HepG2 (cell line): ENCODE results near the gene PRIM2. TPM values are rescaled to one million over a fixed set of nuclear protein-coding genes. Genes with fewer than 3 reads are reported as not detected.

ENCODE experiments used
- ATF7-NPFF ChIP-seq: sonication (generic); formaldehyde crosslinking; IDR thresholded peaks from 2 replicates; pipeline ENCODE4 v1.8.1; 2023; ENCODE audit warnings: mild to moderate bottlenecking, low read depth, missing genetic modification reagents, moderate library complexity
- CBX1 ChIP-seq: IDR thresholded peaks from one replicate; pipeline ENCODE4 v1.6.1; 2016; ENCODE audit warnings: antibody characterized with exemption, low read depth
- HNRNPUL1 ChIP-seq: fragments of 200-400 bp; formaldehyde crosslinking; IDR thresholded peaks from 2 replicates; pipeline ENCODE4 v1.6.1; 2017; ENCODE audit warnings: low read depth, mild to moderate bottlenecking, low read length, moderate library complexity
- ISL2 ChIP-seq: sonication (generic); formaldehyde crosslinking; IDR thresholded peaks from 2 replicates; pipeline ENCODE4 v1.5.0; 2020; ENCODE audit warnings: missing genetic modification reagents
- KMT2B ChIP-seq: IDR thresholded peaks from 2 replicates; pipeline ENCODE4 v1.6.1; 2016; ENCODE audit warnings: missing genetic modification reagents, missing compliant biosample characterization
- NFIB ChIP-seq: sonication (generic); formaldehyde crosslinking; IDR thresholded peaks from 2 replicates; pipeline ENCODE4 v1.9.0; 2021; ENCODE audit warnings: missing genetic modification reagents, mild to moderate bottlenecking, borderline replicate concordance
- NFKB2 ChIP-seq: sonication (generic); formaldehyde crosslinking; IDR thresholded peaks from 2 replicates; pipeline ENCODE4 v1.4.0; 2020; ENCODE audit warnings: missing genetic modification reagents, borderline replicate concordance
- RAD21 ChIP-seq: fragments of 450-650 bp; formaldehyde crosslinking; IDR thresholded peaks from 2 replicates; pipeline ENCODE4 v1.5.0; 2020; ENCODE audit warnings: mild to moderate bottlenecking
- RARA ChIP-seq: IDR thresholded peaks from 2 replicates; pipeline ENCODE4 v1.6.1; 2016; ENCODE audit warnings: missing genetic modification reagents, missing compliant biosample characterization
- SAFB2 ChIP-seq: sonication (generic); formaldehyde crosslinking; IDR thresholded peaks from 2 replicates; pipeline ENCODE4 v1.5.1; 2020; ENCODE audit warnings: missing genetic modification reagents, low read depth, mild to moderate bottlenecking, borderline replicate concordance
- SIX4 ChIP-seq: sonication (generic); formaldehyde crosslinking; IDR thresholded peaks from 2 replicates; pipeline ENCODE4 v1.4.0; 2020; ENCODE audit warnings: missing genetic modification reagents
- TARDBP ChIP-seq: sonication (generic); formaldehyde crosslinking; IDR thresholded peaks from 2 replicates; pipeline ENCODE4 v1.8.0; 2022; ENCODE audit warnings: mild to moderate bottlenecking, missing genetic modification reagents
- TSC22D2 ChIP-seq: sonication (generic); formaldehyde crosslinking; IDR thresholded peaks from 2 replicates; pipeline ENCODE4 v1.5.1; 2020; ENCODE audit warnings: missing genetic modification reagents, mild to moderate bottlenecking, borderline replicate concordance
- polyA plus RNA-seq, 8 experiments: library from polyadenylated mRNA; depleted of rRNA in 3 of 8; stranded (reverse) in 7 of 8; unstranded in 1 of 8; fragments of >200 nt; fragmentation: Illumina TruSeq in 4 of 8; extraction: Trizol in 4 of 8; gene quantifications; 2 replicates each; pipeline versions ENCODE4 v1.2.1 to v1.2.3, GENCODE V29; 2011 to 2016; ENCODE audit warnings: low read depth in 4 of 8, missing spikeins in 1 of 8, mixed read lengths in 1 of 8; ENCODE audit not compliant: insufficient read depth in 1 of 8
- total RNA-seq, 5 experiments: library from RNA; depleted of rRNA; stranded (reverse); fragments of >200 nt; fragmentation: Illumina TruSeq; extraction: Trizol; gene quantifications; 2 replicates each; pipeline ENCODE4 v1.2.3, GENCODE V29; 2016; ENCODE audit warnings: low read depth in 1 of 5
- TF ChIP-seq, protein P1 (sequence below): sonication (generic); formaldehyde crosslinking; IDR thresholded peaks from 2 replicates; pipeline ENCODE4 v1.9.0; 2021; ENCODE audit warnings: missing genetic modification reagents, borderline replicate concordance
- TF ChIP-seq, protein P2 (sequence below), 2 experiments: sonication (generic) in 1 of 2; formaldehyde crosslinking in 1 of 2; IDR thresholded peaks; 2 replicates each; pipeline versions ENCODE4 v1.4.0 to v1.6.1; 2018 to 2020; ENCODE audit warnings: missing genetic modification reagents in 2 of 2, borderline replicate concordance in 1 of 2, low read depth in 1 of 2, mild to moderate bottlenecking in 1 of 2, missing biosample characterization in 1 of 2
- TF ChIP-seq, protein P3 (sequence below): sonication (generic); formaldehyde crosslinking; IDR thresholded peaks from 2 replicates; pipeline ENCODE4 v1.4.0; 2020; ENCODE audit warnings: mild to moderate bottlenecking, missing genetic modification reagents
- TF ChIP-seq, protein P4 (sequence below): sonication (generic); formaldehyde crosslinking; IDR thresholded peaks from 2 replicates; pipeline ENCODE4 v1.5.0; 2020; ENCODE audit warnings: mild to moderate bottlenecking, missing genetic modification reagents, borderline replicate concordance
- TF ChIP-seq, protein P5 (sequence below): sonication (generic); formaldehyde crosslinking; IDR thresholded peaks from 2 replicates; pipeline ENCODE4 v1.4.0; 2020; ENCODE audit warnings: missing genetic modification reagents
- TF ChIP-seq, protein P6 (sequence below): sonication (generic); formaldehyde crosslinking; IDR thresholded peaks from 2 replicates; pipeline ENCODE4 v1.8.0; 2023; ENCODE audit warnings: mild to moderate bottlenecking, missing genetic modification reagents

The PRIM2 gene
- total and polyA plus RNA-seq, 2 of the 13 experiments (the other 11 are each of a cell fraction or from before 2014, with no cell fraction given), result 8.0 to 52.7 TPM

DNA sequence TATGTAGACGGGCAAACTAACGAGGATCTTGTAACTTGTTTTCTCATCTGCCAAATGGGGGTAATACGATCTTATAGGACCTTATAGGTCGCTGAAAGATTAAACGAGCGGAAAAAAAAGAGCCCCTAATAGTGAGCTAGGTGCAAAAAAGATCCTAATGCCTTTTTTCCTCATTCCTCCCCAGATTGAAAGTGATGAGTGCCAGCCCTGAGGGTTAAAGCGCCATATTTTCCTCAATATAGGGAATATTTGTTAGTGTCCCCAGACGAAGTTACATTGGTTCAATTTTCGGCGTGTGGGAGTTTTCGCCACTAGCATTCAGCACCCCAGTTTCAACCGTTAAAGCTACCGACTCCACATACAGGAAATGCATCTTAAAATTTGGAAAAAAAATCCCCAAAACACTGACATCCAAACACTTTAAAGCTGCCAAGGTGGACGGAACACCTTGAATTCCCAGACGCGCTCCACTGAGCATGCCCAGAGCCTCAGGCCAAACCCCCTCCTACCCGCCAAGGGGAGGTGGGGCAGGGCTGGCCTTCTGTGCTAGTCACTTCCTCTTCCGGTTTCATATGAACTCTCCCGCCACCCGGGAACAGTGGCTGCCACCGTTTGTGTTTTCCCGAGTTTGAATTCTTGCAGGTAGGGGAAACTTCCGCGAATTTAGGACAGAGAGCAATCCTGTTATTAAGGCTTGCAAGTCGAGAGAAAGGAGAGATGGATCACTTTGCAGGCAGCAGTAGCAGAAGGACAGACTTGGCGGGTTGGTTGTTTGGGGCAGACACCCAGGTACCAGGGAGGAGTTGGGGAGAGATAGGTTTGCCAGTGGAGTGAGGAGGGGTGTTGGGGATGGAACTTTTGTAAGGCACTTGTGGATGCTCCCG lies at the start of gene PRIM2 (continued):
- TF ChIP-seq, protein P1, sequence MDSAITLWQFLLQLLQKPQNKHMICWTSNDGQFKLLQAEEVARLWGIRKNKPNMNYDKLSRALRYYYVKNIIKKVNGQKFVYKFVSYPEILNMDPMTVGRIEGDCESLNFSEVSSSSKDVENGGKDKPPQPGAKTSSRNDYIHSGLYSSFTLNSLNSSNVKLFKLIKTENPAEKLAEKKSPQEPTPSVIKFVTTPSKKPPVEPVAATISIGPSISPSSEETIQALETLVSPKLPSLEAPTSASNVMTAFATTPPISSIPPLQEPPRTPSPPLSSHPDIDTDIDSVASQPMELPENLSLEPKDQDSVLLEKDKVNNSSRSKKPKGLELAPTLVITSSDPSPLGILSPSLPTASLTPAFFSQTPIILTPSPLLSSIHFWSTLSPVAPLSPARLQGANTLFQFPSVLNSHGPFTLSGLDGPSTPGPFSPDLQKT (CRISPR knock-in tag), result no peak
- TF ChIP-seq, protein P2, sequence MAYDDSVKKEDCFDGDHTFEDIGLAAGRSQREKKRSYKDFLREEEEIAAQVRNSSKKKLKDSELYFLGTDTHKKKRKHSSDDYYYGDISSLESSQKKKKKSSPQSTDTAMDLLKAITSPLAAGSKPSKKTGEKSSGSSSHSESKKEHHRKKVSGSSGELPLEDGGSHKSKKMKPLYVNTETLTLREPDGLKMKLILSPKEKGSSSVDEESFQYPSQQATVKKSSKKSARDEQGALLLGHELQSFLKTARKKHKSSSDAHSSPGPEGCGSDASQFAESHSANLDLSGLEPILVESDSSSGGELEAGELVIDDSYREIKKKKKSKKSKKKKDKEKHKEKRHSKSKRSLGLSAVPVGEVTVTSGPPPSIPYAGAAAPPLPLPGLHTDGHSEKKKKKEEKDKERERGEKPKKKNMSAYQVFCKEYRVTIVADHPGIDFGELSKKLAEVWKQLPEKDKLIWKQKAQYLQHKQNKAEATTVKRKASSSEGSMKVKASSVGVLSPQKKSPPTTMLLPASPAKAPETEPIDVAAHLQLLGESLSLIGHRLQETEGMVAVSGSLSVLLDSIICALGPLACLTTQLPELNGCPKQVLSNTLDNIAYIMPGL (CRISPR knock-in tag; IDR thresholded peaks at IDR 0.05; ENCODE audit: borderline replicate concordance in 1 of 2, low read depth in 1 of 2), result 0 out of 4 replicates have a peak, but pooled peaks of 1 of the 2 experiments have one; percentile 40
- TF ChIP-seq CBX1 (no peak), SAFB2 (CRISPR knock-in tag) (no peak; the same call in 1 of the 2 replicates), HNRNPUL1 (no peak), NFKB2 (CRISPR knock-in tag) (peak; percentile 62; the same call in 1 of the 2 replicates), TSC22D2 (CRISPR knock-in tag) (peak; percentile 60; the same call in 1 of the 2 replicates), KMT2B (CRISPR knock-in tag) (peak; percentile 90), RARA (CRISPR knock-in tag) (no peak), ISL2 (CRISPR knock-in tag) (peak; percentile 65), SIX4 (no peak), RAD21 (0 out of 2 replicates have a peak, but pooled peaks have one; percentile 2), ATF7-NPFF (CRISPR knock-in tag) (peak; percentile 70), NFIB (CRISPR knock-in tag) (no peak), TARDBP (CRISPR knock-in tag) (peak; percentile 62; the same call in 1 of the 2 replicates)
- TF ChIP-seq, protein P3, sequence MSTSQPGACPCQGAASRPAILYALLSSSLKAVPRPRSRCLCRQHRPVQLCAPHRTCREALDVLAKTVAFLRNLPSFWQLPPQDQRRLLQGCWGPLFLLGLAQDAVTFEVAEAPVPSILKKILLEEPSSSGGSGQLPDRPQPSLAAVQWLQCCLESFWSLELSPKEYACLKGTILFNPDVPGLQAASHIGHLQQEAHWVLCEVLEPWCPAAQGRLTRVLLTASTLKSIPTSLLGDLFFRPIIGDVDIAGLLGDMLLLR, result peak; percentile 70; the same call in 1 of the 2 replicates
- TF ChIP-seq, protein P4, sequence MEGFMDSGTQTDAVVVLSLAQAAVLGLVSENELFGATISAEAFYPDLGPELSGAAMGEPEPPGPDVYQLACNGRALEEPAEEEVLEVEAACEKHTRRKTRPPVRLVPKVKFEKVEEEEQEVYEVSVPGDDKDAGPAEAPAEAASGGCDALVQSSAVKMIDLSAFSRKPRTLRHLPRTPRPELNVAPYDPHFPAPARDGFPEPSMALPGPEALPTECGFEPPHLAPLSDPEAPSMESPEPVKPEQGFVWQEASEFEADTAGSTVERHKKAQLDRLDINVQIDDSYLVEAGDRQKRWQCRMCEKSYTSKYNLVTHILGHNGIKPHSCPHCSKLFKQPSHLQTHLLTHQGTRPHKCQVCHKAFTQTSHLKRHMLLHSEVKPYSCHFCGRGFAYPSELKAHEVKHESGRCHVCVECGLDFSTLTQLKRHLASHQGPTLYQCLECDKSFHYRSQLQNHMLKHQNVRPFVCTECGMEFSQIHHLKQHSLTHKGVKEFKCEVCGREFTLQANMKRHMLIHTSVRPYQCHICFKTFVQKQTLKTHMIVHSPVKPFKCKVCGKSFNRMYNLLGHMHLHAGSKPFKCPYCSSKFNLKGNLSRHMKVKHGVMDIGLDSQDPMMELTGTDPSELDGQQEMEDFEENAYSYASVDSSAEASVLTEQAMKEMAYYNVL (CRISPR knock-in tag), result peak; percentile 42; the same call in 1 of the 2 replicates
- TF ChIP-seq, protein P5, sequence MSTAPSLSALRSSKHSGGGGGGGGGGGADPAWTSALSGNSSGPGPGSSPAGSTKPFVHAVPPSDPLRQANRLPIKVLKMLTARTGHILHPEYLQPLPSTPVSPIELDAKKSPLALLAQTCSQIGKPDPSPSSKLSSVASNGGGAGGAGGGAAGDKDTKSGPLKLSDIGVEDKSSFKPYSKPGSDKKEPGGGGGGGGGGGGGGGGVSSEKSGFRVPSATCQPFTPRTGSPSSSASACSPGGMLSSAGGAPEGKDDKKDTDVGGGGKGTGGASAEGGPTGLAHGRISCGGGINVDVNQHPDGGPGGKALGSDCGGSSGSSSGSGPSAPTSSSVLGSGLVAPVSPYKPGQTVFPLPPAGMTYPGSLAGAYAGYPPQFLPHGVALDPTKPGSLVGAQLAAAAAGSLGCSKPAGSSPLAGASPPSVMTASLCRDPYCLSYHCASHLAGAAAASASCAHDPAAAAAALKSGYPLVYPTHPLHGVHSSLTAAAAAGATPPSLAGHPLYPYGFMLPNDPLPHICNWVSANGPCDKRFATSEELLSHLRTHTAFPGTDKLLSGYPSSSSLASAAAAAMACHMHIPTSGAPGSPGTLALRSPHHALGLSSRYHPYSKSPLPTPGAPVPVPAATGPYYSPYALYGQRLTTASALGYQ, result peak; percentile 60; the same call in 1 of the 2 replicates
- TF ChIP-seq, protein P6, sequence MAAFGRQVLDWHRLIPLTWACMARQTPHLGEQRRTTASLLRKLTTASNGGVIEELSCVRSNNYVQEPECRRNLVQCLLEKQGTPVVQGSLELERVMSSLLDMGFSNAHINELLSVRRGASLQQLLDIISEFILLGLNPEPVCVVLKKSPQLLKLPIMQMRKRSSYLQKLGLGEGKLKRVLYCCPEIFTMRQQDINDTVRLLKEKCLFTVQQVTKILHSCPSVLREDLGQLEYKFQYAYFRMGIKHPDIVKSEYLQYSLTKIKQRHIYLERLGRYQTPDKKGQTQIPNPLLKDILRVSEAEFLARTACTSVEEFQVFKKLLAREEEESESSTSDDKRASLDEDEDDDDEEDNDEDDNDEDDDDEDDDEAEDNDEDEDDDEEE, result no peak; the same call in none of the 2 replicates
